GM18868 (cell line): ENCODE results near the gene LYPD8.

Experiments used
- ATAC-seq: cut with Tn5 transposase; IDR thresholded peaks from one replicate; pipeline ENCODE4 v1.9.1; 2021; ENCODE audit warnings: mild to moderate bottlenecking, moderate library complexity; ENCODE audit not compliant: unreplicated experiment

LYPD8 gene

DNA sequence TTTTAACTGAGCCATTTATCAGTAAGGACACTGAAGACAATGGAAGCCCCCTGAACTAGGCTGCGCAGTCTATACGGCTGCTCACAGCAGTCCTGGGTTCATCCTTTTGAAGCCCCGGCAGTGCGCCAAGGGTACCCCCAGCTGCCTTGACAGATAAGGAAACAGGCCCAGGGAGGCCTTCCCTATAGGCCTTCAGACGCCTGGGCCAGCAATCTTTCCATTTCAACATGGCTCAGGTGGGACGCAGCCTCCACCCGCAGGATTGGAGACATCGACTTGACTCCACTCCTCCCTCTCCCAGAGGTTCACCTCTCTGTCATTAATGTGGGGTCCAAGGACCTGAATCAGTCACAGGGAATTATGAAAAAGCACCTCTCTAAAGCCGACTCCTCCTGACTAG is 2.8 kb upstream of the LYPD8 start:
- no peak for ATAC-seq

DNA sequence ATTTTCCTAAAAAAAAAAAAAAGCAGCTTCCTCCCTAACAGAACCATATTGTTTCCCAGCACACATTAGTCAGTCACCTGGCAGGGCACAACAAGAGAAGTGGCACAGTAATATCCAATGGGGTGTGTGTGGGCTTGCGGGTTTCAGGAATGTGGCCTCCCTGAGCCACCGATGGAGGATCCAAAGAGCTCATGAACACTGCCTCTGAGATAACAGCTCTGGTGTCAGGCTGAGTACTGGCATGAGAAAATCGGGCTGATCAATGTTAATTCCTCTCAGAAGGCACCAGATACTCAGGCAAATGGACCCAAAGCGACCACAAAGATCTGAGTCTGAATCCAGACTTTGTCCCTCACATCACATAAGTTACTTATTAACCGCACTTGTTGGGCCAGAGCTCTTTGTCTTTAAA is 2.2 kb upstream of the LYPD8 start:
- no peak for ATAC-seq

DNA sequence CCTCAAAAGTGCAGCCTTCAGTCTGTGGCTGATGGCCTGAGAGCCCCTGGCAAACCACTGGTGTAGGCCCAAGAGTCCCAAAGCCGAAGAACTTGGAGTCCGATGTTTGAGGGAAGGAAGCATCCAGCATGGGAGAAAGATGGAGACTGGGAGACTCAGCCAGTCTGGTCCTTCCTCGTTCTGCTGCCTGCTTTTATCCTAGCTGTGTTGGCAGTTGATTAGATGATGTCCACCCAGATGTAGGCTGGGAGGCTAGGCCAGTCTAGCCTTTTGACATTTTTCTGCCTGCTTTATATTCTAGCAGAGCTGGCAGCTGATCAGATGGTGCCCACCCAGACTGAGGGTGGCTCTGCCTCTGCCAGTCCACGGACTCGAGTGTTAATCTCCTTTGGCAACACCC is 1.1 kb upstream of the LYPD8 start:
- no peak for ATAC-seq

DNA sequence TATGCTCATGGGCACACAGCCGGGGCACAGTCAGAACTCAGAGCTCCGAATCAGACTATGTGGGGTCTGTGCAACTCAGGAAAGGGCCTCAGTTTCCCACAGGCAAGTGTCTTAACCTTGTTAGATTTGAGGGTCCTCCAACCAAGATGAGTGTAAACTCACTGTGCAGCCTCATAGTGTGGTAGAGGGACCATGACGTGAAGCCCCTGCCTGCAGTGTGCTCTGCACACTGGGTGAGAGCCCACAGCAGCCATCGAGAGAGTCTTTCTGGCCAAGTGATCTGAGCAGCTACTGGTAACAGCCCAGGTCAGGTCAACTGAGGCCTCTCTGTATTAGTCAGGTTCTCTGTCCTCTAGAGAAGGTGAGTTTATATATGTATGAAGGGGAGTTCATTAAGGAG is 592 bp upstream of the LYPD8 start:
- ATAC-seq: no peak

DNA sequence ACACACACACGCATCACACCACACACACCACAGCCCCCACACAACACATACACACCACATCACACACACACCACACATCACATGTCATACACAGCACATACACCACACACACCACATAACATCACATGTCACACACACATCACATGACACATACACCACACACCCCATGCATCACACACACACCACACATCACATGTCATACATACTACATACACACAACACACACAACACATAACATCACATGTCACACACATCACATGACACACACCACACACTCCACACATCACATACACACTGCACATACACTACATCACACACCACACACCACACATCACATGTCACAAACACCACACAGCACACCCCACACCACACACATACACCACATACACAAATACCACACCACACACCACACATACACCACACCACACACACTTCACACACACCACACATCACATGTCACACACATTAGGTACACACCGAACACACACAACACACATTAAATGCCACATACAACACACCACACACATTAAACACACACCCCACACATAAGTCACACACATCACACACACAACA is 1.8 kb downstream of the LYPD8 start:
- no peak for ATAC-seq

DNA sequence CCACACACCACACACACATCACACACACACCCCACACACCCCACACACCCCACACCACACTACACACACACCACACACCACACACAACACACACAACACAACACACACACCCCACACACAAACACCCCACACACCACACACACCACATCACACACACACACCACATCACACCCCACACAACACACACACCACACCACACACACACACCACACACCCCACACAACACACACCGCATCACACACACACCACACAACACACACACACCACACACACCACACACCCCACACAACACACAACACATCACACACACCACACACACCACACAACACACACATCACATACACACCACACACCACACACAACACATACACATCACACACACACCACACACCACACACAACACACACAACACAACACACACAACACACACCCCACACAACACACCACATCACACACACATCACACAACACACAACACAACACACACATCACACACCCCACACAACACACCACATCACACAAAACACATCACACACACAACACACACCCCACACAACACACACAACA is 2.4 kb downstream of the LYPD8 start:
- no peak for ATAC-seq

DNA sequence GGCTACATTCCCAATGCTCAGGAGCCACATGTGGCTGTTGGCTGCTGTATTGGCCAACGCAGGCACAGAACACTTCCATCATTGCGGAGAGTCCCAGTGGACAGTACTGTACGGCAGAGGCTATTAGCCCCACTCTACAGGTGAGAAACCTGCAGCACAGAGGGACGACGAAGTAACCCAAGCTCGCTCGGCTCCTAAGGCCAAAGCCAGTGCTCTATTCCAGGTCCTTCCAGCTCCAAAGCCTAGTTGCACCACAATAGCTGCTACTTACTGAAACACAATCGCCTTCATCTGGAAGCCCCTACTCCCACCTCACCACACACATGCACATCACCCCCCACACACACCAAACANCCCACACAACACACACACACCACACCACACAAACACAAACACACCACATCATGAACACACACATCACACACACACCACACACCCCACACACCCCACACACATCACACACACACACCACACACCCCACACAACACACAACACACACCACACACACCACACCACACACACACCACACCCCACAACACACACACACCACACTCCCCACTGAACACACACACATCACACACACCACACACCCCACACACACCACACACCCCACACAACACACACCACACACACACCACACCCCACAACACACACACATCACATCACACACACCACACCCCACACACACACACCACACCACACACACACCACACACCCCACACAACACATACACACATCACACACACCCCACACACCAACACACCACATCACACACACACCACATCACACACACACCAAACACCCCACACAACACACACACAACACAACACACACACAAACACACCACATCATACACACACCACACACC is 3.2 kb downstream of the LYPD8 start:
- ATAC-seq: no peak

DNA sequence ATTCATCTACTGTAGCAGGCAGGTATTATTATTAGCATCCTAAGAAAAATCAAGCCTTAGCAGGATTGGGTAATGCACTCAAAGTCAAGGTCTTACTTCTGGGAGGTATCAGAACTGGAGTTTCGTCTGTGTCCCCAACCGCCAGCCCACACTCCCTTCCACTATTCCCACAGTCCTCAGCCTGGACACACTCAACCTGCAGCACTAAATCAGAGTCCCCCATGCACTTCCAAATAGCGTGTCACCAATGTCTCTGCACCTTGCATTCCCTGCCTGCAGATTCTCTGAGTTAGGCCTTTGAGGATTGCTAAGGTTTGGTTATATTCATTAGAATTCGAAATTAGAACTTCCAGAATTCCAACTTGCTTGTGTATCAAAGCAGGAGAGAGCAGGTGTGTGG is 3.9 kb downstream of the LYPD8 start:
- ATAC-seq: no peak

DNA sequence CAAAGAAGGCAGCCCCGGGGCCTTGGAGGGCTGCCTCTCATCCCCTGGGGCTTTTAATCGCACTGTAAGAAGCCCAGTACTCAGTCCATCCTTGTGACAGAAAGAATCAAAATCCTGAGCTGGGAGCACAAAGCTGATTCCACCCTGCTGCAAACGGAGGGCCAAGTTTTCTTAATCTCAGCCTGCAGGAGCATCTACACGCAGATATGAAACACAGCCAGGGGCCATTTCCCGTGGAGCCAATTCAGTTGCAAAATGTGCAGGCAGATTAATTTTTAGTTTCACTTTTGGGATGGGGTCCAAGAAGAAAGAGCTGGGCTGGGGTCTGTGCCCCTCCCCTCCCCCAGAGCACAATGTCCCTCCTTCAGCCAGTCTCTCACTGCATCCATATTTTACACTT is 4.4 kb downstream of the LYPD8 start:
- ATAC-seq: no peak

DNA sequence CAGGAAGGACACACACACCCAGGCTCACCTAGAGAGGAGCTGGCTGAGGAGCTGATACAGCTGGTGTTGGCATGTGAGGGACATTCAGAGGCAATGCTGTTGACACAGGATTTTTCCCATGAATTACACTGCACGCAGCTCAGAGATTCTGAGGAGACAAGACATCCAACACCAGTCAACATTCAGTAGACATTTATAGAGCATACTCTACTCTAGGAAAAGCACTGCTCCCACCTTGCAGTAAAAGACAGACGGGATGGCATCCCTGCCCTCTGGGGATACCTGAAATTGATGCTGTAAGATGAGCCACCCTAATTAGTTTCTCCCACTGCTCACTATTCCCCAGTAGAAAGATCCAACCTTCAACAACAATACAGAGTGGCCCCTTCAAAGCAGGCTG is 5.1 kb downstream of the LYPD8 start:
- no peak for ATAC-seq

DNA sequence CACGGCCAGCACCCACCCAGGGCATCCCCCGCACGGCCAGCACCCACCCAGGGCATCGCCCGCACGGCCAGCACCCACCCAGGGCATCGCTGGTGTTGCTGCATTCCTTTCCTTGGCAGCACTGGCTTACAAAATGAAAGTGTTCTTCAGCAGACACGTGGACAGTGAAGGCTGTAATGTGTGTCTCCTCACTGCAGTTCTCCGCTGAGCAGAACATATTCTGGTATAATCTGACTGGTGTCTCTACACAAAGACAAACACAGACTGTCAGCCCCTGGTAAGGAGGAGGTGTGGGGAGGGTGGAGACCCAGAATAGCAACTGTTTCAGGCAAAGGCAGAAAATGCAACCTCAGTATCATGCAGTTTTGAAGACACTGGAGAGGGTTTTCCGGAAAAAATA is 7.3 kb downstream of the LYPD8 start:
- ATAC-seq: no peak

DNA sequence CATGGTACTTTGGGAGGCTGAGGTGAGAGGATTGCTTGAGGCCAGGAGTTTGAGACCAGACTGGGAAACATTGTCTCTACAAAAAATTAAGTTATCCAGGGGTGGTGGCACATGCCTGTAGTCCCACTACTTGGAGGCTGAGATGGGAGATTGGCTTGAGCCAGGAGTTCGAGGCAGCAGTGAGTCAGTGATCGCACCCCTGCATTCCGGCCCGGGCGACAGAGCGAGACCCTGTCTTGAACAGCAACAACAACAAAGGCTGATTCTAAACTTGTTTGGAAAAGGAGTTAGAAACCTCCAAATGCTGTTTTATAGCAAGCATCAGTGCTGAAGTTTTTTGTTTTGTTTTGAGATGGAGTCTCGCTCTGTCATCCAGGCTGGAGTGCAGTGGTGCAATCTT is 14.7 kb downstream of the LYPD8 start:
- no peak for ATAC-seq

DNA sequence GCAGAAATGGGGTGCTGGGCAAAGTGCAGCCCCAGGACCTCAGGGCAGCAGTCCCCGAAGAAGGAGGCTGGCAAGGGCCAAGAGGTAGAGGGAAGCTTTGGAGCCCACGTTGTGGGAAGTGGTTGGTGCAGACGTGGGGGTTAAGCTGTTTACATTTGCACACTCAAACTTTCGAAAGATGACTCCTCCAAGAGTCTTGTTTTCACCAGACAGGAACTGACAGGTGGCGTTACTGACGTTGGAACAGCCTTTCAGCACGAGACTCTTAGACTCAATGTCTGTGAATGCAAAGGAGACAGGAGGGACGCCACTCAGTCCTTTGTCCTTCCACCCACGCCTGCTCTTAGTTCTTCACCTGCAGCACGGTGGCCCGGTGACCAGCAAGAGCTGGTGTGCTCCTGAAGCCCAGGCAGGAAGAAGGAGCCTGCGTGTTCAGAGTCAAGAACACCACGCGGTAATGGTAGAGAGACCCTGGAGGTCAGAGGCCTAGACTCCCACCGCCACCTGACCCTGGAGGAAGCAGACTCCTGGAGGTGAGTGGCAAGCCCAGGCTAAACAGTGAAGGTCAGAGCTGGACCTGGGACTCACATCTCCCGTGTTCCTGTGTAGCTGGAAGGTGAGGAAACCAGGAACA is 15.9 kb downstream of the LYPD8 start:
- ATAC-seq: no peak

DNA sequence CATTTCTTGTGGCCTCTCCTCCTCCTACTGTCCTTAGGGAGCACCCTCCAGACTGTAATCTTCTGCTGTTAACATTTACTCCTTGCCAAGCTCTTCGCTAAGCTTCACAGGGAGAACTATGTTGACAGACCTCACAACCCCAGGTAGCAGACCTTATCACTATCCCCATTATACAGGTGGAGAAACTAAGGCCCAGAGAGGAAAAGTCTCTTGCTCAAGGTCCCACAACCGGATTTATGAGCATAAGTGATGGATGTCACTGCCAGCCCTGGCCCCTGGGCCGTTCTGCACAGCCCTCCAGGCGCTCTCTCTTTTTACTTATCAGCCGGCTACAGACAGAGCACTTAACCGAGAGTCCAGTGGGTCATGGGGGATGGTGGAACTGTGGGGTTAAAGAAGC is 18.1 kb downstream of the LYPD8 start:
- ATAC-seq: no peak

DNA sequence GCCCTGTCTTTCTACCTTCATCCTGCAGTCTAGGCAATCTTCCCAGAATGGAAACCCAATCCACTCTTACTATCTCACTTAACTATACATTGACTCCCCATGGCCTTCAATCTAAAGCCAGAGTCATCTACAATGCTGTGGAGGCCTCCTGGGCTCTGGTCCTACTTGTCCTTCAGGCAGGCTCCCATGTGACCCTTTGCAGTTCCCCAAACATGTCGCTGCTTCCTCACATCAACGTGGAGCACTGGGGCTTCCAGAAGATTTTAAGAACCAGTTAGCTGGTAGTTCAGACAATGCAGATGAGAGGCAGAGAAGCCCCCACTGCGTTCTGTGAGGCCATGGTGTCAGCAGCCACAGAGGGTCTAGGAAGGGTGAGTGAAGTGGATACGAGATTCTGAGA is 18.6 kb downstream of the LYPD8 start:
- no peak for ATAC-seq

DNA sequence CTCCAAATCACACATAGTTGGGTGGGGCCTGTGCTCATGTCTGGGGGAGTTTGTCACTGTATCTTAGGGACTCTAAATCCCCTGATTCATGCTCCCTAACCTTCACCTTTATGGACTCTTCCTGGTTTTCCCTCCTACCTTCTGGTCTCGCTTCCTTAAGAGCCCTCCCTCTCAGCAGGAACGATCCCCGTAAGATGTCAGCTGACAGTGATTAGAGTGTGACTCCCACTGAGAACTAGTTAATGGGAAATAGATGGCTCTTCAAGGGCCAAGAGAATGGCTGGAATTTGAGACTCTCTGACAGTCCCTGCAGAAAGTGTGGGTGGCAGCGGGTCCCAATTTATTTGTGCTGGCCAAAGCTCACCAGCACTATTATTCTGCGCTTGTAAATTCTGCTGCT is 22.0 kb downstream of the LYPD8 start:
- ATAC-seq: no peak

DNA sequence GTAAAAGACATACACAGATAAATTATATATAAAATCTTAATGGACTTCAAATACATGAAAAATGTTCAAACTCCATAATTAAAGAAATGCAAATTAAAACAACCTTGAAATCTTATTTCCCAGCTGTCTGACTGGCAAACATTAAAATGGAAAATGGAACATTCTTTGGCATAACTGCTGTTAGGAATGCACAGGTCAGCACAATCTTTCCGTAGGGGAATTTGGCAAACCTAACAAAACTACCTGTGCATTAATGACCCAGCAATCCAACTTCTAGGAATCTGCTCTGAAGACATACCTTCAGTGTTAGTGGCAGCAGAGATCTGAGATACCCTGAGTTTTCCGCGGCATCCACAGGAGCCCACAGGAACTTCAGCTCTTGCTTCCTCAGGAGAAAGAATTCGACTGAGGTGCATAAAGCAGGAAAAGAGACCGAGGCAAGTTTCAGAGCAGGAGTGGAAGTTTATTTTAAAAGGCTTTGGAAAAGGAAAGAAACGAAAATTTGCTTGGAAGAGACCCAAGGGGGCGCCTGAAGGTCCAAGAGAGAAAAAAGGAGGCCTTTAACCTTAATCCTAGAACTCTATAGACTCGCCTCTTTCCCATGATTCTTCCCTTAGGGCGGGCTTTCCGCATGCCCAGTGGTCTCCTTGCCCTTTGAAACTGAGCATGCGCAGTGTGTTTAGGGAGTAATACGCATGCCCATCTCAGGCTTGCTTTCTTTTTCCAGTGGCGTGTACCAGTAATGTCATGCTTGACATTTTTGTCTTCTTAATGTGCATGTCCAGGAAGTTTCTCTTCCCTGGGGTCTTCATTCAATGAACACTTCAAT is 24.8 kb downstream of the LYPD8 start:
- ATAC-seq: no peak

DNA sequence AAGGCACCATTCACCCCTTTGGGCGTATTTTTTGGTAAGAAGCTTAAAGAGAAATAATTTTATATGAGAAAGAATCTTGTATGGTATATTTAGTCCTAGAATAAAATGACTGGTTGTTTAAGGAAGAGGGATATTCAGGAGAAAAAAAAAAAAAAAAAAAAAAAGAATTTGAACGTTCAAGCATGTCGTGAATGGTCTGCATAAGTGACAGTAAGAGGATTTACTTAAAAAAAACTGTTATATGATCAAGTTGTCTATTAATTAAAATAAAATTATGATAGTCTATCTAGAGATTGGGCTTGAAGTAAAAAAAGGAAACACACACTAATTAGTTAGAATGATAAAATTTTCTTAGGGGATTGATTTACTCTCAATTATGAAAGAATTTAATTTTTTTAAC is 41.3 kb downstream of the LYPD8 start:
- ATAC-seq: no peak

DNA sequence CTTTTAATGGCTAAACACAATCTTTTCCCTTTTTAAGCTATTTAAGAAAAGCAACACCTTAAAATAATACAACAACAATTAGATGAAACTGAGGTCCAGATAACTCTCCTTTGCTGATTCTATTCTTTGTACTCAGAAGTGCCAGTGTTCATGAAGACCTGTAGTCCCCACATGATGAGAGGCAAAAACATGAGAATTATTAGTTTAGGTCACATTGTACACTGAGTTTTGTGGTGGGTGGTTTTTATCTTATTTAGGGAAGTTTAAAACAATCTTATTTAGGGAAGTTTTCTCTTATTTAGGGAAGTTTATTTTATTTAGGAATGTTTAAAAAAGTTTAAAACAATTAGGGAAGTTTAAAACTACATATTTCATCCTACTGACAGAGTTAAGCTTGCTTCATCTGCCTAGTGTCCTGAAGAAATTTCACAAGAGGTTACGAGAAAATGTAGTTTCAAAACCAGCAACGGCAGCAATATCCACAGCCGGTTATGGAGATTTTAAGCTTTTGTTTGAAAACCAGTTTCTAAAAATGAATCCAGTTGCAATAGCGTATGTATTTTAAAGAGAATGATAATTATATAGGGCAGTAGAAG is 45.2 kb downstream of the LYPD8 start:
- ATAC-seq: no peak

DNA sequence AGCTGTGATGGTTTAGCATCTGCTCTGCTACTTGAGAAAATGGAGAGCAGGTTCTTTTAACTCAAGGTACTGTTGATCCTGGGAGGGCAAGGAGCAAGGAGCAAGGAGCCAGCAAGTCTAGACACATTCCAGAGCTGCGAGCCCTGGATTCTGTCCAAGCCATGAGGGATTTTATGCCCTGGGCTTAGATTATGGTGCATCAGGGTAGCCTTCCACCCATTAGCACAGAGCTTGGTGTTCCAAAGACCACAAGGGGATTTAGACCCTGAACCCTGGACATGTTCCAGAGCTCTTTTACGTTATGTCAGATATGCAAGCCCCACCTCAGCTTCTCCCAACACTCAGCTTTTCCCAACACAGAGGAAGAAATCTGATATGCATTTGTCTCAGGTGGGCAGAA is 51.0 kb downstream of the LYPD8 start:
- ATAC-seq: no peak

DNA sequence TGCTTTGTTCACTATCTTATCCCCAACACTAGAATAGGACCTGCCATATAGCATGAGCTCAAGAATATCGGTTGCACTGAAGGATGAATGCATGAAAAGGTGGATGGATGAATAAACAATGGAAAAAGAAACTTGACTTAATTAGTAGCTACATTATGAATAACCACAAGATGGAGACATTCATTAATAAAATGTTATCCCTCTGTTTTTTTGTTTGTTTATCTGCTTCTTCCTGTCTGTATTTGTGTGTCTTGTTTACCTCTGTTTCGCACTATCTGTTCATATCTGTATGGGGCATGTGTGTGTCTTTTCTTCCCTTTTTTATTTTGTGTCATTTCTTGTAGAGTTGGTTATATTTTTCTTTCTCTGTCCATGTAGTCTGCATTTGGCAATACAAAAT is 51.9 kb downstream of the LYPD8 start:
- no peak for ATAC-seq
